NCI-H526 (cell line): ENCODE measurements around the gene SLC2A6.

Experiments used
- DNase-seq, 2 experiments: peaks; one replicate each; lab custom pipeline; 2025; lab: John Stamatoyannopoulos, UW

SLC2A6 gene

DNA sequence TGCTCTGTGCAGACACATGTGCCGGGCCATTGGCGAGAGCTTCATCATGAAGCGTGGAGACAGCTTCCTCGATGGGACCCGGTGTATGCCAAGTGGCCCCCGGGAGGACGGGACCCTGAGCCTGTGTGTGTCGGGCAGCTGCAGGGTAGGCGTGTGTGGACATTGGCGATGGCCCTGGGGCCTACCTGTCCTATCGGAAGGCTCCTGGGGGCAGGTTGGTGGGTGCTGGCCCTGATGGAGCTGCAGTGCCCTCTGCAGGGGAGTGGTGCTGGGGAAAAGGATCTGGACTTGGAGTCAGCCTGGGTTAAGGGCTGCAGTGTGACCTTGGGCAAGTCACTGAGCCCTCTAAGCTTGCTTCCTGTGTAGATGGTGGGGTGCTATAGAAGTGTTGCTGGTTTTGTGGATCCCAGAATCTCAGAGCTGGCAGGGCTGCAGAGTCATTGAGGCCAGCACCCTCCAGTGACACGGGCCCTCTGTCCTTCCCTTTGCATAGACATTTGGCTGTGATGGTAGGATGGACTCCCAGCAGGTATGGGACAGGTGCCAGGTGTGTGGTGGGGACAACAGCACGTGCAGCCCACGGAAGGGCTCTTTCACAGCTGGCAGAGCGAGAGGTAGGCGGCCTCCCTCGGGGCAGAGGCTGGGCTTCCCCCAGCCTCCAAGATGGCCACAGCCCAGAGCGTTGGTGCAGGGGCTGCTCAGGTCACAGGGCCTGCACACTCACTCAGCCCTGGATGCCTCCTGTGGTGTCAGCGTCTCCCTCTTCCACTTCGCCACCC, 41.0 kb downstream of the SLC2A6 start:
- no peak for DNase-seq

DNA sequence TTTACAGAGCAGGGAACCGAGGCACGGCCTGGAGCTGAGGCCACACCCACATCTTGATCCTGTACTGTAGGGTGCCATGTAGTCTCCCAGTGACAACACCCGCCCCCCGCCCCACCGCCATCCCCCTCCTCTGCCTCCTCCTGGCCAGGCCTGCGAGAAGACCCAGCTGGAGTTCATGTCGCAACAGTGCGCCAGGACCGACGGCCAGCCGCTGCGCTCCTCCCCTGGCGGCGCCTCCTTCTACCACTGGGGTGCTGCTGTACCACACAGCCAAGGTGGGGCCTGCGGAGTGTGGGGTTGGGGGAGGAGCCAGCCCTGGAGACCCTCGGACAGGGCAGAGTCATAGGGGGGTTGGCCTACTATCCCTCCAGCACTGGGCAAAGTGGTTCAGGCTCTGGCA, 42.2 kb downstream of the SLC2A6 start:
- DNase-seq, result no peak

DNA sequence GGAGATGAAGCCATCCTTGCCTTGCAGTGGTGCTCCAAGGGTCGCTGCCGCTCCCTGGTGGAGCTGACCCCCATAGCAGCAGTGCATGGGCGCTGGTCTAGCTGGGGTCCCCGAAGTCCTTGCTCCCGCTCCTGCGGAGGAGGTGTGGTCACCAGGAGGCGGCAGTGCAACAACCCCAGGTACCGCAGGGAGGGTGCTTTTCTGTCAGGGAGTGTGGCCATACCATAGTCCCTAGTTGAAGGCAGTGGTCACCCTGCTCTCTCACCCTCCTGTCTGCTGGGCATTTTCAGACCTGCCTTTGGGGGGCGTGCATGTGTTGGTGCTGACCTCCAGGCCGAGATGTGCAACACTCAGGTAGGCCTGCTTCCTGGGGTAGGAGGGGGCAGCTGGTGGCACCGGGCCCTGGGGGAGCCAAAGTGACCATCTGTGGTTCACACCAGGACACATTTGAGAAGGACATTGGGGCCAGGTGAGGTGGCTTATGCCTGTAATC, 45.5 kb downstream of the SLC2A6 start:
- no peak for DNase-seq

DNA sequence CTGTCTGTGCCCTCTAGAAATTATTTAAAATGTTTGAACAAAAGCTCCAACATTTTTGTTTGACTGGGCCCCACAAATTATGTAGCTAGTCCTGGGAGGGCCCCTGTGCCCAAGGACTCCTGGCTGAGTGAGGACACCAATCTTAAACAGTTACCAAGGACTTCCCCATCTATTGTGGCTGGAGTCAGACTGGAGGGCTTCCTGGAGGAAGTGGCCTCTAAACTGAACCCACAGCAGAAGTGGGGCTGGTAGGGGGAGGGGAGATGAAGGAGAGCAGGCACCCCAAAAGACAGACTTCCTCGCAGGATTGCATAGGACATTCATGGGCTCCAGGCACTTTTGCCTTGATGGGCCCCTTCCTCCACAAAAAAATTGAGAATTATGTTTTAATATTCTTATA, 48.7 kb downstream of the SLC2A6 start:
- no peak for DNase-seq

DNA sequence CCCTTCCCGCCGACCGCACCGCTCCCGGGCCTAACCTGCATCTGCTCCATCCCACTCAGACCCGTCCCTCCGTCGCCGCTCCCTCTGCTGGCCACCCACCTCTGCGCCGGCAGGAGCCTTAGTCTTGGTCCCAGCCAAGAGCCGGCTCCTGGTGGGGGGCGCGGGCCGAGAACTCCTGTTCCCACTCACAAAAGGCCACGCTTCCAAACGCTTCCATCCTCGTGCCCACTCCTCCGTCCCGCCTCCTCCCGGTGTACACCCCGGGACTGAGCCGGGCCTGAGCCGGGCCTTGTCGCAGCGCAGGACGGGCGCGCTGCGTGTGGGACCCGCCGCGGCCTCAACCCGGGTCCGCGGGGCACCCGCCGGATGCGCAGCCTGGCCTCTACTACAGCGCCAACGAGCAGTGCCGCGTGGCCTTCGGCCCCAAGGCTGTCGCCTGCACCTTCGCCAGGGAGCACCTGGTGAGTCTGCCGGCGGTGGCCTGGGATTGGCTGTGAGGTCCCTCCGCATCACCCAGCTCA, 49.2 kb downstream of the SLC2A6 start:
- peak in 1 of 2 experiments; percentile 41 for DNase-seq

DNA sequence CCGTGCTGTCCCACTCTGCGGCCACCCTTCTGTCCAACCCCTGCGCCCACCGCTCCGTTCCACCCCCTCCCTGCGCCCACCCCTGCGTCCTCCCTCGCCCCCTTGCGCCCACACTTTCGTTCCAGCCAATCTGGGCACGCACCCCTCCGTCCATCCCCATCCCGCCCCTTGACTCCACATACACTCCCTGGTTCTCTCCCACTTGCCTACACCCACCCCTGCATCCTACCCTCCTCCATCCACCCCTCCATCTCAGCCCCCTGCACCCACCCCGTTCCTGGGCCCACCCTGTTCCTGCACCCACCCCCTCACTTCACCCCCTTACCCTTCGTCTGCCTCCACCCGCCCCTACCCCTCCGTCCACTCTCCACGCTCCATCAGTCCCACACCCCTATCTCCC, 49.7 kb downstream of the SLC2A6 start:
- no peak for DNase-seq

DNA sequence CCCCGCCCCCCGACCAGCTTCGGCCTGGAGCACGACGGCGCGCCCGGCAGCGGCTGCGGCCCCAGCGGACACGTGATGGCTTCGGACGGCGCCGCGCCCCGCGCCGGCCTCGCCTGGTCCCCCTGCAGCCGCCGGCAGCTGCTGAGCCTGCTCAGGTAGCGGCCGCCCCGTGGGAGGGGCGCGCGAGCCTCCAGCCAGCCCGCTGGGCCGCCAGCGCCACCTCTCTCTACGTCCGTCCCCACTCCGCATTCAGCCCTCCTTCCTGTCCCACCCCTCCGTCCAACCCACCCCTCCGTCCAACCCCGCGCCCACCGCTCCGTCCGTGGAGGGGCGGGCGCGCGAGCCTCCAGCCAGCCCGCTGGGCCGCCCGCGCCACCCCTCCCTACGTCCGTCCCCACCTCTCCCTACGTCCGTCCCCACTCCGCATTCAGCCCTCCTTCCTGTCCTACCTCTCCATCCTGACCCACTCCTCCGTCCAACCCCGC, 50.2 kb downstream of the SLC2A6 start:
- DNase-seq, result peak in 1 of 2 experiments; percentile 53

DNA sequence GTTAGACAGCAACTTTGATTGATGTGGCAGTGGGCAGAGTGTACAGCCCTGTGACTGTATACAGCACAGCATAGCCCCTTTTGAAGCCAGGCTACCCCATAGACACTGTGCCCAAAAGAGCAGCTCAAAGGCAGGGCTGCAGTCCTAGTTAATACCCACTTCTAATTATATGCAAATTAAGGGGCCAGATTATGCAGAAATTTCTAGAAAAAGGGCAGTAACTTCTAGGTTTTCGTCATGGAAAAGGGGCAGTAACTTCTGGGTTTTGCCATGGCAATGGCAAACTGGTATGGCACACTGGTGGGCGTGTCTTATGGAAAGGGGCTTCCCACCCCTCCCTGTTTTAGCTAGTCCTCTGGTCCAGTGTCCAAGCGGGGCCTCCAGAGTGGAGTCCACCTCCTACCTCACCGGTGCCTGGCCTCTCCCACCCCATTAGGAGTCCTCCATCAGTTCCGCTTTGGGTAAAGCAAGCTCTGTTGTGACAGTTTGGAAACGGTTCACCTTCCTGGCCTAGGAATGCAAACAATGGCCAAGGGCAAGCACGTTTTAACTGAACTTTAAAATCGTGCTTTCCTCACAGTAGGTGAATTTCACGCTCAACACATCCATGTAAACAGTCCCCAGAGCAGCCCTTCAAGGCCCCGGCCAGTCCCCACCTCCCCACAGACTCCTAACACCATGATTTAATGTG, 51.1 kb downstream of the SLC2A6 start:
- no peak for DNase-seq

DNA sequence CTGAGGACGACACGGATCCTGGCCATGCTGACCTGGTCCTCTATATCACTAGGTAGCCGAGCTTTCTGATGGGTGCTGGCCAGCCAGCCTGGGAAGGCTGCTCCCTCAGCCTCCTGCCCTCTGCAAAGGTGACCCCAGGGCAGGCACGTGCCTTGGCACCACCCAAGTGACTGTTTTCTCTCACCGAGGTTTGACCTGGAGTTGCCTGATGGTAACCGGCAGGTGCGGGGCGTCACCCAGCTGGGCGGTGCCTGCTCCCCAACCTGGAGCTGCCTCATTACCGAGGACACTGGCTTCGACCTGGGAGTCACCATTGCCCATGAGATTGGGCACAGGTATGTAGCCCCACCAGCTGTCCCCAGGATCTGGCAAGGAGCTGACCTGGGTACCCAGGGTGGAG, 52.9 kb downstream of the SLC2A6 start:
- DNase-seq, result no peak

DNA sequence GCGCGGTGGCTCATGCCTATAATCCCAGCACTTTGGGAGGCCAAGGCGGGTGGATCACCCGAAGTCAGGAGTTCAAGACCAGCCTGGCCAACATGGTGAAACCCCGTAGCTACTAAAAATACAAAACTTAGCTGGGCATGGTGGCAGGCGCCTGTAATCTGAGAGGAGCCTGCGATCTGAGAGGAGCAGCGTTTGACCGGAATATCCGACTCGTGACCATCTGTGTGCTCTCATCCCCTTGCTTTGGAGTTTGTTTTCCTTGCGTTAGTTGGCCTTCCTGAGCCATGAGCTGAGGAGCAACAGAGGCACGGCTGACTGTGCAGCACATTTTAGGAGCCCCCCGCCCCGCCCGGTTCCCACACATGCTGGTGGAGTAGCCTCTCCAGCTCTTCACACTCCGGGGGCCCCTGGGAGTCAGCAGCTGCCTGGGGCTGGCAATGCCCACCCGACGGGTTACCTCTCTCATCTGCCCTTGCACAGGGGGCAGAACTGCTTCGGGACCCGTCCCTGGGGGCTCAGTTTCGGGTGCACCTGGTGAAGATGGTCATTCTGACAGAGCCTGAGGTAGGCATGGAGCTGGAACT, 53.8 kb downstream of the SLC2A6 start:
- DNase-seq, result no peak

DNA sequence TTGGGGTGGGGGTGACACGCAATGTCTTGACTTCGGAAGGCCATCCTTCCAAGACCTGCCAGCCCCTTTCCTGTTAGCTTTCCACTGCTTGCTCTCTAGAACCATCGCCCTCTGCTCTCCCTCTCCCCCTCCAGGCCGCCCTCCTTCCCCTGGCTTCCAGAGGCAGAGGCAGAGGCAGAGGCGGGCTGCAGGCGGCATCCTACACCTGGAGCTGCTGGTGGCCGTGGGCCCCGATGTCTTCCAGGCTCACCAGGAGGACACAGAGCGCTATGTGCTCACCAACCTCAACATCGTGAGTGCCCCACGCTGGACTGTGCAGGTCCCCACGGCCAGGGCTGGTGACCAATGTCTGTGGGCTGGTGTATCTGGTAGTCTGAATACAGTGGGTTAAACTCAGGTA, 54.7 kb downstream of the SLC2A6 start:
- DNase-seq, result no peak

DNA sequence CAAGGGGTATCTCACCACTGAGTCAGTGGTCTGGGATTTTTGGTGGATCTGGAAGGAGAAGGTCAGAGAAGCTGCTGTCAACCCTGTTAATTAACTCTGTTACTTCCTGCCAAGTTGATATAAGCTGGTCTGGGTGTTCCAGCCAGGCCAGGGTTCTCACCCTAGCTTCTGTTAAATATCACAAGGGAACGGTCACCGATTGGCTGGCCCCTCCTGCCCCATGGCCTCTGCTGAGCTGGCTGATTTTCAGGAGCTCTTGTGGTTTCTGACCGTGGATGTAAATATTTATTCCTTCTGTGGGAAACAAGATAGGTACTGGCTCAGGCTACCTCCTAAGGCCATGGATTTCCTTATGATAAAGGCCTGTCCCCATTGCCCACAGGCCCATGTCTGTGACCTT, 55.7 kb downstream of the SLC2A6 start:
- DNase-seq, result no peak

DNA sequence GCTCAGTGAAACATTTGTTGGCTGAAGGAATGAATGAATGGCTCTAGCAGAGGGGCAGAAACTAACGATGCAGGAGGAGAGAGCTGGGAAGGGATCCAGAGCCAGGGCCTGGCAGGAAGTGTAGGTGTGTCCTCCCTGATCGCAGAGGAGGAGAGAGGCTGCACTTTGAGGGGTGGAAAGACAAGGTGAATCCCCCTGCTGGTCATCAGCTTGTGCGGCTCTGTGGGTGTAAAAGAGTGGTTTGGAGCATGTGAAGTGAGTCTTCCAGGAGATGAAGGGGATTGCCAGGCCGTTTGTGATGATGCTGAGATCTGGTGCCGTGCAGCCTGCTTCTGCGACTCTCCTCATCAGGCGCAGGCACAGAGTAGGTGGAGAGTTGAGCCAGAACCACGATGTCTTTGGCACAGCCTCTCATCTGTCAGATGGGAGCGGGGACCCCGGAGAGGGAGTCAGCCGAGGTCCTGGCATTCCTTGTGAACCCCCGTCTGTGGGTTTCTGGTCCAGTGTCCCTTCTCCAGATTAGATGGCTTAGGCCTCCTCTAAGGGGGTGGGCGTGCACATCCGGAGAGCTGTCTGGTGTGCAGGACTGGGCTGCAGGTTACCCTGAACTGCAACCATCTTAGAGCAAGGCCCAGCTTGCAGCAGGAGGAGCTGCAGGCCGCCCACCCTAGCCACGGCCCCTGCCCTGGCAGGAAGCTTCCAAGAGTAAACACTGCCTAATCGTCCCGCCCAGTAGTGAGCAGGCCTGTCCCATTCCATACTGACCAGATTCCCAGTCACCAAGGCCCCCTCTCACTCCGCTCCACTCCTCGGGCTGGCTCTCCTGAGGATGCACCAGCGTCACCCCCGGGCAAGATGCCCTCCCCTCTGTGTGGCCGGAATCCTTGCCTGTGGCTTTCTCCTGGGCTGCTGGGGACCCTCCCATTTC, 57.0 kb downstream of the SLC2A6 start, which contains the start of gene ADAMTS13:
ADAMTS13 (plus strand) TSS at position 753 of the 928 bp plus-strand sequence; CDS start at position 830, 77 bp downstream.
- DNase-seq, result no peak
